ENCODE measurements around the gene PTK7.

Gene PTK7

GRCh38 chr6:43175676-43176422, 99.7 kb downstream of the PTK7 start:
- no peak for DNase-seq (ENCODE audit: low spot score)
- TF ChIP-seq, protein P1, sequence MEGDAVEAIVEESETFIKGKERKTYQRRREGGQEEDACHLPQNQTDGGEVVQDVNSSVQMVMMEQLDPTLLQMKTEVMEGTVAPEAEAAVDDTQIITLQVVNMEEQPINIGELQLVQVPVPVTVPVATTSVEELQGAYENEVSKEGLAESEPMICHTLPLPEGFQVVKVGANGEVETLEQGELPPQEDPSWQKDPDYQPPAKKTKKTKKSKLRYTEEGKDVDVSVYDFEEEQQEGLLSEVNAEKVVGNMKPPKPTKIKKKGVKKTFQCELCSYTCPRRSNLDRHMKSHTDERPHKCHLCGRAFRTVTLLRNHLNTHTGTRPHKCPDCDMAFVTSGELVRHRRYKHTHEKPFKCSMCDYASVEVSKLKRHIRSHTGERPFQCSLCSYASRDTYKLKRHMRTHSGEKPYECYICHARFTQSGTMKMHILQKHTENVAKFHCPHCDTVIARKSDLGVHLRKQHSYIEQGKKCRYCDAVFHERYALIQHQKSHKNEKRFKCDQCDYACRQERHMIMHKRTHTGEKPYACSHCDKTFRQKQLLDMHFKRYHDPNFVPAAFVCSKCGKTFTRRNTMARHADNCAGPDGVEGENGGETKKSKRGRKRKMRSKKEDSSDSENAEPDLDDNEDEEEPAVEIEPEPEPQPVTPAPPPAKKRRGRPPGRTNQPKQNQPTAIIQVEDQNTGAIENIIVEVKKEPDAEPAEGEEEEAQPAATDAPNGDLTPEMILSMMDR (IDR thresholded peaks at IDR 0.05; ENCODE audit: extremely low read depth, insufficient read depth, missing control alignments), result no peak
- in situ Hi-C loops (cut with MboI; ENCODE audit: low pct_unique_long_range_greater_than_20kb, low sequenced_read_pairs, unreplicated experiment), result no loop called here

DNA sequence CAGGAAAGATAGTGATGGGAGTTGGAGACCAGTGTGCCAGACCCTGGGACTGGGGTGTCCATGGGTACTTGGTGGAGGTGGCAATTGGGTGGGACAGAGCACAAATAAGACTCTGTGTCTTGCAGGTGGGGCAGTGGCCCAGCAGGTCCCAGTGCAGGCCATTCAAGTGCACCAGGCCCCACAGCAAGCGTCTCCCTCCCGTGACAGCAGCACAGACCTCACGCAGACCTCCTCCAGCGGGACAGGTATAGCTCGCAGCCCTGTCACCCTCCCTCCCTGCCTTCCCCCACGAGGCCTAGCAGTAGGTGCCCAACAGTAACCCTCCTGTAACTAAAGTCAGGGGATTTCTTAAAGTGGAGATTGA, 100.3 kb downstream of the PTK7 start:
- TF ChIP-seq, protein P1 (IDR thresholded peaks at IDR 0.05; ENCODE audit: extremely low read depth, insufficient read depth, missing control alignments), result no peak
- no peak for DNase-seq (ENCODE audit: low spot score)
- in situ Hi-C loops (cut with MboI; ENCODE audit: low pct_unique_long_range_greater_than_20kb, low sequenced_read_pairs, unreplicated experiment), result no loop called here

- in situ Hi-C loops (cut with MboI; ENCODE audit: low pct_unique_long_range_greater_than_20kb, low sequenced_read_pairs, unreplicated experiment), result no loop called here
- no peak for DNase-seq (ENCODE audit: low spot score)
- TF ChIP-seq, protein P1 (IDR thresholded peaks at IDR 0.05; ENCODE audit: extremely low read depth, insufficient read depth, missing control alignments), result no peak
Measured at GRCh38 chr6:43178150-43178549, 102.0 kb downstream of the PTK7 start.

DNA sequence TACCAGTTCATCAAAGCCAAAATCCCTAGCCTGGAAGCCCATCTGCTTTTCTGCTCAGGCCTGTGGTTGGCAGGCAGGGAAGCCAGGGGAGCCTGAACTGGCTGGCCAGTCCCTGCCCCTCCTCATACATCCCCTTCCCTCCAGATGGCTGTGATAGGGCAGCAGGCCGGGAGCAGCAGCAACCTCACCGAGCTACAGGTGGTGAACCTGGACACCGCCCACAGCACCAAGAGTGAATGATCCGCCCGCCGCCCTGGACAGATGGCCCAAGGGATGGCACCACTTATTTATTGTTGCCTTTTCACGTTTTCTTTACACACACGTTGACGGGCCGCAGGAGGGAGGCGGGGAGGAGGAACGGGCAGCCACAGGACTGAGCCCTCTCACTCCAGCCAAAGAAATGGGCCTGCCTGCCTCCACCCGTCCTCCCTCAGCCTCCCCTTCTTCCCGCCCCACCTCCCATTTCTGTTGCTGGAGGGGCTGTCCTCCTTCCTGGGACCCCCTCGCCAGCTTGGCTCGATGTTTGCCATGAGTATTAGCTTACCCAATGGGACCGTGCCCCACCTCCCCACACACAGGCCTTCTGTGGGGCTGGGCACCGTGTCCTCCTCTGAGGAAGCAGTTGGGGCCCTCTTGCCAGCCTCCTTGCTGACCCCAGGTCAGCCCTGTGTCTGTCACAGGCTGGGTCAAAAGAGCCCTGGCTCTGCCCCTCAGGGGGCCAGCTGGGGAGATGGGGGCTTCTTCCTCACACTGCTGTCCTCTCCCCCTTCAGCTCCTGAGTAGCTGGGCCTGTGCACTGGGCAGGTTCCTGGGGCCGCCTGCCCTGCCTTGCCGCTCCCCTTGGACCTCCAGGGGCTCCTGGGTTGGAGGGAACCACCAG, 103.1 kb downstream of the PTK7 start:
- no peak for DNase-seq (ENCODE audit: low spot score)
- in situ Hi-C loops (cut with MboI; ENCODE audit: low pct_unique_long_range_greater_than_20kb, low sequenced_read_pairs, unreplicated experiment), result no loop called here
- TF ChIP-seq, protein P1 (IDR thresholded peaks at IDR 0.05; ENCODE audit: extremely low read depth, insufficient read depth, missing control alignments), result no peak

GRCh38 chr6:43180058-43180457, 103.9 kb downstream of the PTK7 start:
- in situ Hi-C loops (cut with MboI; ENCODE audit: low pct_unique_long_range_greater_than_20kb, low sequenced_read_pairs, unreplicated experiment), result no loop called here
- TF ChIP-seq, protein P1 (IDR thresholded peaks at IDR 0.05; ENCODE audit: extremely low read depth, insufficient read depth, missing control alignments), result no peak
- no peak for DNase-seq (ENCODE audit: low spot score)

GRCh38 chr6:43180985-43181384, 104.9 kb downstream of the PTK7 start:
- TF ChIP-seq, protein P1 (IDR thresholded peaks at IDR 0.05; ENCODE audit: extremely low read depth, insufficient read depth, missing control alignments), result no peak
- in situ Hi-C loops (cut with MboI; ENCODE audit: low pct_unique_long_range_greater_than_20kb, low sequenced_read_pairs, unreplicated experiment), result no loop called here

More at GRCh38 chr6:43180985-43181384, 104.9 kb downstream of the PTK7 start:
- DNase-seq (ENCODE audit: low spot score), result no peak

All from GM13977 (cell line).